ENCODE results near the gene CCDC187.

DNA sequence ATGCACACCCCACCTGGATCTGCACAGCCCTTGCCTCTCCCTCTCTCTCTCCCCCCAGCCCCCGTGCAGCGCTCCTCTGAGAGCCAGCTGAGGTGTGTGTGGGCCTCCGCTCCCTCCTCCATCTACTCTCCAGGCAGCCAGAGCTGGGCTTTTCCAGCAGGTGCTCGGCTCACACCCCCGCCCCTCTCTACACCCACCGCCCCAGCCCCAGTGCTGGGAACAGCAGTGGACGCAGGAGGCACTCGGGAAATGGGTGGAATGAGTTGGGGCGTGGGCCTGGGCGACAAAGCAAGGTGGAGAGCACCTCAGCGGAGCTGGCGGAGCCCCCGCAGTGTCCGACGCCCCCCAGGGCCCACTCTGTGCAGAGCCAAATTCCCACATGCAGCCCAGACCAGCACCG lies 85.6 kb downstream of the CCDC187 start:
- TF ChIP-seq, protein P1, sequence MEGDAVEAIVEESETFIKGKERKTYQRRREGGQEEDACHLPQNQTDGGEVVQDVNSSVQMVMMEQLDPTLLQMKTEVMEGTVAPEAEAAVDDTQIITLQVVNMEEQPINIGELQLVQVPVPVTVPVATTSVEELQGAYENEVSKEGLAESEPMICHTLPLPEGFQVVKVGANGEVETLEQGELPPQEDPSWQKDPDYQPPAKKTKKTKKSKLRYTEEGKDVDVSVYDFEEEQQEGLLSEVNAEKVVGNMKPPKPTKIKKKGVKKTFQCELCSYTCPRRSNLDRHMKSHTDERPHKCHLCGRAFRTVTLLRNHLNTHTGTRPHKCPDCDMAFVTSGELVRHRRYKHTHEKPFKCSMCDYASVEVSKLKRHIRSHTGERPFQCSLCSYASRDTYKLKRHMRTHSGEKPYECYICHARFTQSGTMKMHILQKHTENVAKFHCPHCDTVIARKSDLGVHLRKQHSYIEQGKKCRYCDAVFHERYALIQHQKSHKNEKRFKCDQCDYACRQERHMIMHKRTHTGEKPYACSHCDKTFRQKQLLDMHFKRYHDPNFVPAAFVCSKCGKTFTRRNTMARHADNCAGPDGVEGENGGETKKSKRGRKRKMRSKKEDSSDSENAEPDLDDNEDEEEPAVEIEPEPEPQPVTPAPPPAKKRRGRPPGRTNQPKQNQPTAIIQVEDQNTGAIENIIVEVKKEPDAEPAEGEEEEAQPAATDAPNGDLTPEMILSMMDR (IDR thresholded peaks at IDR 0.05) = no peak
- no peak for TF ChIP-seq EP300 (IDR thresholded peaks at IDR 0.05)
- no peak for TF ChIP-seq POLR2A (IDR thresholded peaks at IDR 0.05)
- TF ChIP-seq POLR2AphosphoS5 (IDR thresholded peaks at IDR 0.05) = no peak

All from upper lobe of left lung (tissue), 4 donors.